Breast epithelium (tissue), 4 donors: ENCODE measurements around the gene PAMR1. TPM values are rescaled to one million over a fixed set of nuclear protein-coding genes. Genes with fewer than 3 reads are reported as not detected.

Source experiments
- DNase-seq, 2 donors: peaks; one replicate each; pipeline ENCODE4 v3.0.0-alpha.2; 2019; ENCODE audit warnings: low spot score in 2 of 2
- H3K27ac ChIP-seq, 2 donors: fragments of 200-600 bp; sonication (generic) in 1 of 2; one replicate each; pipeline ENCODE4 v1.5.1; 2016 to 2019; ENCODE audit warnings: mild to moderate bottlenecking in 1 of 2
- H3K27me3 ChIP-seq, 2 donors: fragments of 200-600 bp; sonication (generic) in 1 of 2; one replicate each; pipeline versions ENCODE4 v1.5.1 to v1.6.0; 2017 to 2019; ENCODE audit warnings: control low read depth in 1 of 2, mild to moderate bottlenecking in 1 of 2
- H3K36me3 ChIP-seq: fragments of 200-600 bp; one replicate; pipeline ENCODE4 v1.5.1; 2019
- H3K4me1 ChIP-seq, 2 donors: fragments of 200-600 bp; sonication (generic); one replicate each; pipeline ENCODE4 v1.5.1; 2016 to 2019; ENCODE audit warnings: control low read depth in 1 of 2
- H3K4me3 ChIP-seq, 3 donors: fragments of 200-600 bp; sonication (generic); 1 replicate in 2 of 3; 2 replicates in 1 of 3; pipeline ENCODE4 v1.5.1; 2016 to 2019; ENCODE audit warnings: mild to moderate bottlenecking in 3 of 3, moderate library complexity in 2 of 3
- H3K9me3 ChIP-seq, 2 donors: fragments of 200-600 bp; sonication (generic) in 1 of 2; one replicate each; pipeline ENCODE4 v1.5.1; 2016 to 2019; ENCODE audit warnings: control low read depth in 1 of 2
- CTCF ChIP-seq, 3 donors: fragments of 450-650 bp; IDR thresholded peaks; one replicate each; pipeline ENCODE4 v1.5.1; 2016 to 2017; ENCODE audit warnings: antibody characterized with exemption in 3 of 3, mild to moderate bottlenecking in 3 of 3, moderate library complexity in 3 of 3
- POLR2A ChIP-seq: fragments of 450-650 bp; IDR thresholded peaks from one replicate; pipeline ENCODE4 v1.6.1; 2016; ENCODE audit warnings: antibody characterized with exemption, mild to moderate bottlenecking, moderate library complexity
- POLR2AphosphoS5 ChIP-seq, 3 donors: sonication (generic); formaldehyde crosslinking; IDR thresholded peaks; one replicate each; pipeline ENCODE4 v1.6.1; 2017; ENCODE audit warnings: antibody characterized with exemption in 3 of 3
- intact Hi-C: fragments of 100-400 bp; cut with DNase I; formaldehyde crosslinking; loops from one replicate; pipeline ENCODE4 v1.15.1; 2023; ENCODE audit warnings: low total_unique reads
- total RNA-seq, 3 donors: library from RNA; depleted of rRNA; stranded (reverse); fragments of >200 nt; gene quantifications; one replicate each; pipeline ENCODE4 v1.1.0, GENCODE V29; 2016

PAMR1 gene
- total RNA-seq, 3 donors from 2014 or later = 8.8 to 36.4 (median 11.3) TPM

- Histone ChIP-seq H3K36me3 (no peaks in the 10 kb centered on the region), H3K4me1 (no peaks in the 10 kb centered on the region), H3K27me3 (no peaks in the 10 kb centered on the region), H3K27ac (no peak overlapping the region), H3K4me3 (no peak overlapping the region), H3K9me3 (no peaks in the 10 kb centered on the region)
- no peak for DNase-seq
- no peak for TF ChIP-seq POLR2AphosphoS5 (IDR thresholded peaks at IDR 0.05)
- no peak for TF ChIP-seq POLR2A
- no peak for TF ChIP-seq CTCF (IDR thresholded peaks at IDR 0.05)
- intact Hi-C loops = no loop called here
These were observed 34.1 kb downstream of the PAMR1 start for GRCh38 chr11:35491231-35491871.

- Histone ChIP-seq H3K27me3 (no peaks in the 10 kb centered on the region), H3K36me3 (no peaks in the 10 kb centered on the region), H3K9me3 (no peaks in the 10 kb centered on the region), H3K4me1 (no peaks in the 10 kb centered on the region), H3K4me3 (no peak overlapping the region), H3K27ac (no peak overlapping the region)
- DNase-seq = peak in 1 of 2 donors; percentile 43
- TF ChIP-seq POLR2AphosphoS5 (IDR thresholded peaks at IDR 0.05) (no peak), CTCF (IDR thresholded peaks at IDR 0.05) (no peak), POLR2A (no peak)
- intact Hi-C loops = loop anchor here (10.0 kb wide), 1 partner anchor 553 kb away; no protein-coding TSS in a partner anchor
These were observed 37.3 kb downstream of the PAMR1 start for GRCh38 chr11:35488117-35488516.

GRCh38 chr11:35487532-35488078 is 37.8 kb downstream of the PAMR1 start:
- Histone ChIP-seq H3K27ac (no peak overlapping the region), H3K4me1 (no peaks in the 10 kb centered on the region), H3K27me3 (no peaks in the 10 kb centered on the region), H3K9me3 (no peaks in the 10 kb centered on the region), H3K4me3 (no peak overlapping the region), H3K36me3 (no peaks in the 10 kb centered on the region)
- intact Hi-C loops = loop anchor here (10.0 kb wide), 1 partner anchor 553 kb away; no protein-coding TSS in a partner anchor
- TF ChIP-seq CTCF (IDR thresholded peaks at IDR 0.05) = peak in 2 of 3 donors; percentile 13 to 28
- no peak for TF ChIP-seq POLR2AphosphoS5 (IDR thresholded peaks at IDR 0.05)
- DNase-seq = no peak

- Histone ChIP-seq H3K4me3 (no peak overlapping the region), H3K27ac (no peak overlapping the region), H3K4me1 (no peaks in the 10 kb centered on the region), H3K36me3 (no peaks in the 10 kb centered on the region), H3K9me3 (no peaks in the 10 kb centered on the region), H3K27me3 (no peaks in the 10 kb centered on the region)
- intact Hi-C loops = loop anchor here (10.0 kb wide), 1 partner anchor 552 kb away; no protein-coding TSS in a partner anchor
- TF ChIP-seq CTCF (IDR thresholded peaks at IDR 0.05) (no peak), POLR2AphosphoS5 (IDR thresholded peaks at IDR 0.05) (no peak), POLR2A (no peak)
- no peak for DNase-seq
These were observed 38.5 kb downstream of the PAMR1 start for GRCh38 chr11:35486934-35487333.

GRCh38 chr11:35486446-35486845 is 39.0 kb downstream of the PAMR1 start:
- no peaks in the 10 kb centered on the region for H3K27me3 ChIP-seq
- no peak overlapping the region for H3K4me3 ChIP-seq
- no peak for DNase-seq
- H3K9me3 ChIP-seq = no peaks in the 10 kb centered on the region
- intact Hi-C loops = loop anchor here (10.0 kb wide), 1 partner anchor 552 kb away; no protein-coding TSS in a partner anchor
- TF ChIP-seq CTCF (IDR thresholded peaks at IDR 0.05) = no peak
- TF ChIP-seq POLR2AphosphoS5 (IDR thresholded peaks at IDR 0.05) = no peak
- TF ChIP-seq POLR2A = no peak
- no peaks in the 10 kb centered on the region for H3K4me1 ChIP-seq
- no peak overlapping the region for H3K27ac ChIP-seq
- H3K36me3 ChIP-seq = no peaks in the 10 kb centered on the region
